OCI-LY1 (cell line): ENCODE measurements around the gene FMO2.

Source experiments
- EZH2 ChIP-seq: fragments of 200-600 bp; sonication (generic), shearing (Covaris generic); IDR thresholded peaks from 2 replicates; pipeline ENCODE4 v1.8.0; 2017; ENCODE audit warnings: borderline replicate concordance, mixed run types, mild to moderate bottlenecking, antibody characterized with exemption, low read length, moderate library complexity, mixed read lengths
- TF ChIP-seq, protein P1 (sequence below): fragments of 200-600 bp; sonication (generic), shearing (Covaris generic); IDR thresholded peaks from 2 replicates; pipeline ENCODE4 v1.5.1; 2017; ENCODE audit warnings: mild to moderate bottlenecking, antibody characterized with exemption, low read length, moderate library complexity, mixed read lengths

GRCh38 chr1:171198081-171198480 is 13.0 kb downstream of the FMO2 start:
- TF ChIP-seq, protein P1, sequence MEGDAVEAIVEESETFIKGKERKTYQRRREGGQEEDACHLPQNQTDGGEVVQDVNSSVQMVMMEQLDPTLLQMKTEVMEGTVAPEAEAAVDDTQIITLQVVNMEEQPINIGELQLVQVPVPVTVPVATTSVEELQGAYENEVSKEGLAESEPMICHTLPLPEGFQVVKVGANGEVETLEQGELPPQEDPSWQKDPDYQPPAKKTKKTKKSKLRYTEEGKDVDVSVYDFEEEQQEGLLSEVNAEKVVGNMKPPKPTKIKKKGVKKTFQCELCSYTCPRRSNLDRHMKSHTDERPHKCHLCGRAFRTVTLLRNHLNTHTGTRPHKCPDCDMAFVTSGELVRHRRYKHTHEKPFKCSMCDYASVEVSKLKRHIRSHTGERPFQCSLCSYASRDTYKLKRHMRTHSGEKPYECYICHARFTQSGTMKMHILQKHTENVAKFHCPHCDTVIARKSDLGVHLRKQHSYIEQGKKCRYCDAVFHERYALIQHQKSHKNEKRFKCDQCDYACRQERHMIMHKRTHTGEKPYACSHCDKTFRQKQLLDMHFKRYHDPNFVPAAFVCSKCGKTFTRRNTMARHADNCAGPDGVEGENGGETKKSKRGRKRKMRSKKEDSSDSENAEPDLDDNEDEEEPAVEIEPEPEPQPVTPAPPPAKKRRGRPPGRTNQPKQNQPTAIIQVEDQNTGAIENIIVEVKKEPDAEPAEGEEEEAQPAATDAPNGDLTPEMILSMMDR: no peak
- TF ChIP-seq EZH2: no peak
